ENCODE data around the gene CALHM1.

Gene CALHM1

GRCh38 chr10:103472005-103472404 lies 13.3 kb upstream of the CALHM1 start:
- TF ChIP-seq CTCF (IDR thresholded peaks at IDR 0.05; ENCODE audit: insufficient read depth, low read depth, low read length, missing control alignments), result no peak
- H3K4me3 ChIP-seq (ENCODE audit: low read length), result no peak overlapping the region
- no peak for DNase-seq (ENCODE audit: low read depth)

DNA sequence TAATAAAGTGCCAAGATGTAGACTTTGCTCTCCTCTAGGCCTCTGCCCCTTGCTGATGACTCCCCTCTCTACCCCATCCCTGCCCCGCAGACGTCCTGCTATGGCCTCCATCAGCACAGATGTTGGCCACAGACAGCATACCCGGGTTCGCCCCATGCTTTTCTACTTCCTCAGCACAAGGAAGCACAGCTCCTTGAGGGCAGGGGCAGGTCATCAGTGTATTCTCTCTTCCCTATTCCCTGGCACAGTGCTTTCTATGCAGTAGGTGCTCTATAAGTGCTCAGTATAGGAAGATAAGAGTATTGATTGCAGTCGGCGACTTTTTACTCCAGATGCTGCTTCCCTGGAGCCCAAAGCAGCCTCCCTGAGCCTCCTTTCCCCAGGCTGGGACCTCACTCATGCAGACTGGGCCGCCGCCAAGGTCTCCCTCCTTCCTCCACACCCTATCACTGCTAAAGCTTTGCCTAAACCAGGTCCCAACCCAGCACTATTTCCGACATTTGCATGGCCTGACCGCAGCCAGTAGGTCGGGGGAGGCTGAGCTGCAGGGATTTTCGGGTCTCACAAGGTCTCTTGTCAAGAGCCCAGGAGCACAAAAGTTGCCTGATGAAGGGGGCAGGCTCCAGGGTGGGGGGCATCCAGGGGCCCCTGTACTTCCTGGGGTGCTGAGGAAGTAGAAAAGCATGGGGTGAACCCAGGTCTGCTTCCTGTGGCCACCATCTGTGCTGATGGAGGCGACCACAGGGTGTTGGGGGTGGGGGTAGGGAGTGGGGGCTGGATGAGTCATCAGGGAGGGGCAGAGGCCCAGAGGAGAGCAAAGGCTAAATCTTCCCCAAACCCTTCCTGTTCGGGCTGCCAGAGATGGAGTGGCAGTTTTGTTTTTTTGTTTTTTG lies 12.3 kb upstream of the CALHM1 start:
- DNase-seq (ENCODE audit: low read depth), result no peak
- H3K4me3 ChIP-seq (ENCODE audit: low read length), result no peak overlapping the region
- no peak for TF ChIP-seq CTCF (IDR thresholded peaks at IDR 0.05; ENCODE audit: insufficient read depth, low read depth, low read length, missing control alignments)

- no peak for DNase-seq (ENCODE audit: low read depth)
- TF ChIP-seq CTCF (IDR thresholded peaks at IDR 0.05; ENCODE audit: insufficient read depth, low read depth, low read length, missing control alignments), result no peak
- no peak overlapping the region for H3K4me3 ChIP-seq (ENCODE audit: low read length)
Observed at GRCh38 chr10:103469201-103469600, 10.5 kb upstream of the CALHM1 start.

GRCh38 chr10:103467406-103467805 lies 8.7 kb upstream of the CALHM1 start:
- no peak for TF ChIP-seq CTCF (IDR thresholded peaks at IDR 0.05; ENCODE audit: insufficient read depth, low read depth, low read length, missing control alignments)
- no peak overlapping the region for H3K4me3 ChIP-seq (ENCODE audit: low read length)
- DNase-seq (ENCODE audit: low read depth), result no peak

DNA sequence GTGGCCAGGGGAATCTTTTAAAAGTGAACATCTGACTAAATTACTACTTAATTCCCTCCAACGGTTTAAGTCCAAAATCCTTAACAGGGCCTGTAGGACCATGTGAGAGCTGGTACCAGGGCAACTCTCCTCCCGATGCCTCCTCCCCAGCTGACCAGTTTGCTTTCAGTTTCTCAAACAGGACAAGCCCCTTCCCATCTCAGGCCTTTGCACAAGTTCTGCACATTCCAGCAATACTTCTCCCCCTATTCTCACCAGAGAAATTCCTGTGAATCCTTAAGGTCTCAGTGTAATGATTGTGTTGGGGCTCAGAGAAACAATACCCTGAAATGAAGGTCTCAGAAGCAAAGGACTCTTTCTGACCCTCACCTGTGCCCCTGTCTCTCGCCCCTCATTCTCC lies 8.0 kb upstream of the CALHM1 start:
- no peak overlapping the region for H3K4me3 ChIP-seq (ENCODE audit: low read length)
- TF ChIP-seq CTCF (IDR thresholded peaks at IDR 0.05; ENCODE audit: insufficient read depth, low read depth, low read length, missing control alignments), result no peak
- DNase-seq (ENCODE audit: low read depth), result no peak

GRCh38 chr10:103465411-103466179 lies 6.9 kb upstream of the CALHM1 start:
- no peak for TF ChIP-seq CTCF (IDR thresholded peaks at IDR 0.05; ENCODE audit: insufficient read depth, low read depth, low read length, missing control alignments)
- no peak for DNase-seq (ENCODE audit: low read depth)
- no peak overlapping the region for H3K4me3 ChIP-seq (ENCODE audit: low read length)
